ENCODE measurements around the gene LIAS. TPM values are rescaled to one million over a fixed set of nuclear protein-coding genes. Genes with fewer than 3 reads are reported as not detected.

LIAS gene
- total and polyA plus RNA-seq, 5 experiments from 2014 or later: 14.6 to 28.0 (median 20.7) TPM

GRCh38 chr4:39527296-39528060 lies 68.6 kb downstream of the LIAS start, which contains the start of gene UGDH:
UGDH (minus strand) TSS chr4:39527439; CDS start chr4:39521512, 5,927 bp downstream.
- ATAC-seq (peak; percentile 95 to 97), DNase-seq (peak; percentile 83 to 93 (median 88))
- Mint-ChIP-seq H3K4me1 (peaks cover 11 to 30% (median 24%) of the 10 kb centered on the region in 4 donors), H3K27me3 (no peaks in the 10 kb centered on the region), H3K27ac (peak within 1 kb of the TSS; percentile 85 to 98 (median 94)), H3K36me3 (peaks cover 6 to 21% (median 18%) of the 10 kb centered on the region in 3 donors), H3K9me3 (peaks cover 7 to 26% (median 20%) of the 10 kb centered on the region in 9 donors), H3K4me3 (peak within 1 kb of the TSS; percentile 95 to 99 (median 97))
- POLR2A ChIA-PET: interaction anchor here (0.7 to 1.3 kb wide), 9 partner anchors 10 to 1524 kb away, joined by 3 to 9 read pairs (median 3); partner anchors contain the start of genes LIAS, RFC1, SMIM14 and UBE2K

DNA sequence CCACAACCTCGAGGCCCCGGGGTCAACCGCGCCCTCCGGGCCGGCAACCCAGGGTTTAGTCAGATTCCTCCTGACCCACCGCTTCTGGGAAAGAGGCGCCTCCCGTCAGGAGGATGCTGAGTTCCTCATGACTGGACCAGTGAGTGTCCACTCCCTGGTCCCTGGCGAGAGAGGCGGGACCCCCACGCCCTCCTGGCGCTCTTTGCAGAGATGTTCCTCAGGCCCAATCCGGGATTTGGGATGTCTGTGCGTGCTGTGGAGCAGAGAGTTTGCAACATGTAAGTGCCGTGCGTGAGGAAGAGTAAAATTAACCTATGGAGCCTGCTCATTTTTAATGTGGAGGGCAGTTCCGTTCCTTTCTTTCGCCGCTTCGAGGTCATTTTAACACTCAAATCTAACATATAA lies 69.2 kb downstream of the LIAS start:
- Mint-ChIP-seq H3K9me3 (peaks cover 10 to 32% (median 23%) of the 10 kb centered on the region in 9 donors), H3K36me3 (peaks cover 10 to 27% (median 22%) of the 10 kb centered on the region in 3 donors), H3K4me1 (peaks cover 11 to 30% (median 24%) of the 10 kb centered on the region in 4 donors), H3K27me3 (no peaks in the 10 kb centered on the region), H3K4me3 (peak overlapping the region; percentile 93 to 99 (median 97)), H3K27ac (peak overlapping the region; percentile 71 to 94 (median 88))
- DNase-seq (peak in 4 of 10 donors; percentile 1 to 17 (median 8)), ATAC-seq (no peak)
- POLR2A ChIA-PET: interaction anchor here (0.9 to 1.6 kb wide), 4 partner anchors 50 to 170 kb away, joined by 3 to 9 read pairs (median 6); partner anchors contain the start of genes SMIM14 and UBE2K

Small RNAs within 50 kb of the gene (microRNA-seq; reads per million reads assigned to microRNA genes)
- not detected for gene MIR5591 (ENCODE audit: borderline microRNAs expressed)

Other genes starting within 250 kb of the LIAS start
- 10 to 100 TPM; 52.2 to 54.6 TPM for gene RFC1, start 92.7 kb upstream of the LIAS start, total RNA-seq
- gene RFC1, start 92.7 kb upstream of the LIAS start, polyA plus RNA-seq: 10 to 100 TPM; 26.6 to 43.2 (median 32.6) TPM
- under 1 TPM in 1 of 2 experiments, not detected in 1; 0.05 TPM for gene KLB, start 52.1 kb upstream of the LIAS start, total RNA-seq
- gene KLB, start 52.1 kb upstream of the LIAS start, polyA plus RNA-seq: under 1 TPM in 1 of 3 donors, not detected in 2; 0.03 TPM
- 1,000 to 10,000 TPM; 2,423 to 2,427 TPM for gene RPL9, start 134 bp upstream of the LIAS start, total RNA-seq
- gene RPL9, start 134 bp upstream of the LIAS start, polyA plus RNA-seq: 1,000 to 10,000 TPM; 2,739 to 3,314 (median 3,187) TPM
- gene UGDH, start 68.4 kb downstream of the LIAS start, total RNA-seq: 10 to 100 TPM; 19.3 to 22.7 TPM
- gene UGDH, start 68.4 kb downstream of the LIAS start, polyA plus RNA-seq: 10 to 100 TPM; 20.0 to 27.8 (median 20.6) TPM
- 10 to 100 TPM; 11.5 to 16.8 TPM for gene SMIM14, start 179.8 kb downstream of the LIAS start, total RNA-seq
- gene SMIM14, start 179.8 kb downstream of the LIAS start, polyA plus RNA-seq: 10 to 100 TPM; 36.5 to 51.9 (median 39.6) TPM
- 10 to 100 TPM; 39.6 to 55.0 TPM for gene UBE2K, start 239.1 kb downstream of the LIAS start, total RNA-seq
- gene UBE2K, start 239.1 kb downstream of the LIAS start, polyA plus RNA-seq: 10 to 100 TPM; 59.7 to 67.5 (median 61.6) TPM

Data from naive thymus-derived CD8-positive, alpha-beta T cell (primary cell).